GM21737 (cell line): Measurements from ENCODE around the gene KIAA2012.

Source experiments
- ATAC-seq: cut with Tn5 transposase; IDR thresholded peaks from one replicate; pipeline ENCODE4 v1.9.1; 2021; ENCODE audit warnings: mild to moderate bottlenecking, moderate library complexity; ENCODE audit not compliant: unreplicated experiment

KIAA2012 gene

DNA sequence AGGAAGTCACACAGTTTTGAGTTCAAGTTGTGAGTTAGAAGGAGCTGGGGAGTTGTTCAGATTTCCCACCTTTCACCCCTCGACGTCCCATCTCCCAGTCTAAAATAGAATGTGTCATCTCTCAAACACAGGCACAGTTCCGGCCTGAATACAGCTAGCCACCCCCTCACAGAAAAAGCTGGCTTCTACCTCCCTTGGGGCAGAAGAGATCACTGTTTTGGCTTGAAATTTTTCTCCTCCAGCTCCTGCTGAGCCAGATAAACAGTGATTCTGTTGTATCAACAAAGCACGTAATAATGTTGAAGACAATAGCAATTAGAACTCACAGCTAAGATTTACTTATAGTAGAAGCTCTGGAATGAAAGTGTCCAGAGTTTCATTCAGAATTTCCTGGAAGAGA is 74.7 kb downstream of the KIAA2012 start:
- no peak for ATAC-seq

DNA sequence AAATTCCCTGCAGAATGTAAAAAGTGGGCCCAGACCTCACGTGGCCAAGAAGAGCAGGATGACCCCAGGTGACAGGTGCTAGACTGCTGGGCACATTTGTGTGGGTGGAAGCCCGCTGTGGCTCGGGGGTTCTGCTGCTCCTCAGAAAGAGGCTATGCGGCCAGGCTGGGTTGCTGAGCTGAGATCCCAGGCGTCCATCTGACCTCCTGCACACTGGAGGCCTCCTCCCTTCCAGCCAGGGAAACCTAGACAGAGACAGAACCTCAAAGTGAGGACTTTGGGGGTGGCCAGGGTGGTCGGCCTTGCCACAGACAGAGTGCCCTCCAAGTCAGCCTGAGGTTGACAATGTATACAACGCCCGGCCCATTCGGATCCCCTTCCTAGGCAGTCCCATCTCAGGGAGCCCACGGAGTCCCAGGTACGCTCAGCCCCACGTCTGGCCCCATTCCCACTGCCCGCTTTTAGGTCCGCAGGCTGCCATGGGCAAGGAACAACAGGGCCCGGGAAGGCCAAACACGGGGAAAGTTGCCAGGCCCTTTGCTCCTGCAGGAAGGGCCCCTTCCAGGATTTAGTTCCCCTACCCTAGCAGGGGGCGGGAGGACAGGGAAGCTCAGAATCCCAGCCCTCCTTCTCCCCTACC is 75.6 kb downstream of the KIAA2012 start:
- no peak for ATAC-seq

DNA sequence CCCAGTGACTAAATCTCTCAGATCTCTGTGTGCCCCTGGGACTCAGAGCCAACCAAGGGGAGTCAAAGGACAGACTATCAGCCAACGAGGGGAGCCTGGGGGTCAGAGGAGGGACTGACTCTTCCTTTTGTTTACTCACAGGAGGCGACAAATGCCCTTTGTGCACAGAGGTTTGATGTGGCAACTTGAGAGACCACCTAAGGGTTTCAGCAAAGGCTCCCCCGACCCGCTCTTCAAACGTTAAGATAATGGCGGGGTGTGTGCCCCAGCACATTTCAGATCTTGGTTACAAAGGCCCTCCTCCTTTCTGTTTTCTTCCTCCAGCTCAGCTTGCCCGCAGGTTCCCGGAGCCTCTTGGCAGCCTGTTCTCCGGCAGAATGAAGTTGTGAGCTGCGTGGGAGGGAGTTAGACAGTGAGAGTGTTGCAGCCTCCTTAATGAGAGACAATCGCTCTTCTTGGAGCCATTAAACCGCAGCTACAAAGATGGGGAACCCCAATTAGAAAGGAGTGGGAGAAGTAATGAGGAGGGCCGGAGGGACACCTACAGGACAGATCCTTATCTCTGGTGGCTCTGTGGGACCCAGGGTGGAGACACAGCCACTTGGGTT is 76.2 kb downstream of the KIAA2012 start:
- ATAC-seq = no peak

DNA sequence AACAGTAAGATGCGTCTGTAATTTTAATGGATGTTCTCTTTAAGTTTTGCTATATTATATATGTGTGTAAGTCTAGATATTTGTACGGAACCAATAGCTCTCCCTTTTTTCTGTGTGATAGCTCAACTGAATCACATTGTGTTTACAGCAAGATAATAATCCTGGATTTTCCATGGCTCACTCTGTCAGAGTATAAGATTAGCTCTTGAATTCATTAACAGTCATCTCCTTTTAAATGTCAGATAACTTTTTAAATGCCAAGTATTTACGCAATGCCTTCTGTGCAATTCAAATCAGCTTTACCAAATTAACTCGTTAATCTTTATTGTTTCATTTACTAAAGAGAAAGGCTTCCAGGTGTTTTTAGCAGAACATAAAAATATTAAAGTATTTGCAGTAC is 76.9 kb downstream of the KIAA2012 start:
- ATAC-seq = no peak

DNA sequence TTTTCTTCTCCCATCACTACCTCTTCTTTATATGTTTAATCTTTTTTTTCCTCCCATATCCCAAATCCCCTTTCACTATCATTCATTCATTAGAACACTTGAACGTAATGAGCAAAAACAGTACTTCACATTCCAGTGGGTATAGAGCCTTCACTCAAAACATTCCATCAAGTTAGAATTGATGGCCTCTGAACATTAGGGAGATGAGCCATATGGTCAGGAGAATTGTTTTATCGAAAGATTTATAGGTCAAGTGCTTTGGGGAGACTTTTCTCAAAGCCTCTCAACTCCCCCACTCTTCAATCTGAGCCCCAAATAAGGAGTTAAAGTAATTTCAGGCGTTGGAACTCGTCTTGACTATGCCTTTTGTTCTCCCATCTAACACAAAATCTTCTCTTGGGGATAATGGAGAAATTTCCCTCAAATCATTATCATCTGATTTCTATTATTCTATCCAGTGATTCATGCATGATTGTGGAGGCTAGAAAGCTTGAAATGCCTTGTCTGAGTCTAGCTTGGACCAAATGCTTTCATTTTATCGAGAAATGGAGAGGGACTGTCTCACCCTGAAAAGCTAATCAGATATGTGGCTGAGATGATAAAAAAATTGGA is 79.2 kb downstream of the KIAA2012 start:
- no peak for ATAC-seq

DNA sequence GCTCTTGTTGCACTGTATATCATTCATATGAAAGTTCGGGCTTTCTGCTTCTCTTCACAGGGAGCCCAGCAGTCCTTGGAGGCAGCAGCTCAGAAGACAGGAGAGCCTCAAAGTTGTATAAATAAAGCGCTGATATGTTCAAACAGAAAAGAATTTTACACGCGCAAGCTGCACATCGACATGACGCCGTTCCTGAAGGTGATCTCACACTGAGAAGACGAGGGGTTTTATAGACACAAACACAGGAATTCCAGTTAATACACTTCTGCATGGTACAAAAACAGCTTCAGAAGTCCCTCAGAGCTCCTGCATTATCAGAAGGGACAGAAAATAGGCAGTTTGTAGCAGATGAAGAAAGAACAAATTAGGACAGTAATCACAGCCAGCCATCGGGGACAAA is 81.6 kb downstream of the KIAA2012 start:
- no peak for ATAC-seq

DNA sequence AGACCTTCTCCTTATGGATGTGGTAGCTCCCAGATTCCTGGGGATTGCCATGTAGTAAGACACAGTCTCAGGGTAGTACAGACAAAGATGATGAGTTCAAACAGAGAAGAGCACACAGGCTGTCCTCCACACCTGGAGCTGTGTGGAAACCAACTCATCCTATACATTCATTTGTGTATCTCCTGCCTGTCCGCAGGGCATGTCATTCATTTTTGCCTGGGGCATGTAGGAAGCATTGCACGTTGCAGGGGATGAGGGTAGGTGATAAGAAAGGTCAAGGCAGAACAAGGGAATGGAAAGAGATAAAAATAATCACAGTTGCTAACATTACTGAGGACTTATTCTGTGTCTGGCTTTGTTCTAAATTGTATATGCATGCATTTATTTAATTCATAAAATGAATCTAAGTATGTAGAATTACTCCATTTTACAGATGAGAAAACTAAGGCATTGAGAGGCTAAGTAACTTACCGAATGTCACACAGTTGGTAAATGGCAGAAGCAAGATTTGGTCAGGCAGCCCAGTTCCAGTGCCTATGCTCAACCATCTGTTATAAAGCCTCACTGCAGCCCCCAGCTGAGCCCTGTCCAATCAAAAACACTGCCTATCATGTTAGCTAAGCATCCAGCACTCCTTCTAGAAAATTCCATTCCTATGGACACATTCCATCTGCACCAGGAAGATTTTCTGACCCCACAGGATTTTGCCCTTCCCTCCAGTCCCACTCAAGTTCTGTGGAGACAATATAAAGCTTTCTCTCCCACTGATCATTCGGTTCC is 84.3 kb downstream of the KIAA2012 start:
- ATAC-seq = no peak

DNA sequence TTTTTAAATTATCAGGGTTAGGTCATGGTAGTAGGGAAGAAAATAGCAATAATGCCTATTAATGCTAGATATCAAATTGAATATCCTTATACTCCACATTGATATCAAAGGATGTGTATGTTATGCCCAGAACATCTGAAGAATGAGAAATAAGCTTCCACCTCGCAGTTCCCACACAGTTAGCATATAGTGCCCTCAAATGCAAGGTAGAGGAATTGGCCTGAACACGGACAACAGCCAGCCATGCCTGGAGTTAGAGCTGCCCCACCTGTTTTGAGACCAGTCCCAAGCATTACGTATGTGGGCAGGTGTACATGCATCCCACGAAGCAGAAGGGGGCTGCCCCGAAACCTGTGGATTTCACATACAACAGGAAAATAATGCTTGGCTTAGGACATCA is 85.7 kb downstream of the KIAA2012 start:
- ATAC-seq = no peak

DNA sequence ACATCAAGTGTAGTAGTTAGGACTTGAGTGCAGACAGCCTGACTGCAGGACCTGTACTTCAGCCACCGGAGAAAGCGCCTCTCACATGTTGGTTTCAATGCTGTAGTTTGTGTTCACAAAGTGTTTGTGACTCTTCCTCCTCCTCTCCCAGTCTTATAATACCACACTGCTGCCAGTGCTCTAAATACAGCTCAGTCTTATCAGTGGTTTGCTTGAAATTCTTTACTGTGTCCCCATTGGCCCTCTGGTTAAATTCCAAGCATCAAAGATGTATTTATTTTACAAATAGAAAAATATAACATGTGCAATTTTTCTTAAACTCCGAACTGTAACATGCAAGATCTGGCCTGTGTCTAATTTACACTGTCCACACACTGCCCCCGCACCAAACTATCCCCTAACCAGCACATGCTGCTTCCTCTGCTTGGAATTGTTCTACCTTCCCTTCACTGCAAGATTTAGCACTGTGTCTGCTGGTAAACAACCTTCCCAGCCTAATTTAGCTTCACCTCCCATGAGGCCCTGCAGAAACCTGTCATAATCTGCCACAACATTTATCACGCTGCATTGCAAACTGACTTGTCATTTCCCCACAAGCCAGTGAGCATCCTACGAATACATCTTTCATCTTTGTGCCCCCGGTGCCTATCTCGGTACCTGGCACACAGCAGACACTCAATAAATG is 88.2 kb downstream of the KIAA2012 start:
- no peak for ATAC-seq

DNA sequence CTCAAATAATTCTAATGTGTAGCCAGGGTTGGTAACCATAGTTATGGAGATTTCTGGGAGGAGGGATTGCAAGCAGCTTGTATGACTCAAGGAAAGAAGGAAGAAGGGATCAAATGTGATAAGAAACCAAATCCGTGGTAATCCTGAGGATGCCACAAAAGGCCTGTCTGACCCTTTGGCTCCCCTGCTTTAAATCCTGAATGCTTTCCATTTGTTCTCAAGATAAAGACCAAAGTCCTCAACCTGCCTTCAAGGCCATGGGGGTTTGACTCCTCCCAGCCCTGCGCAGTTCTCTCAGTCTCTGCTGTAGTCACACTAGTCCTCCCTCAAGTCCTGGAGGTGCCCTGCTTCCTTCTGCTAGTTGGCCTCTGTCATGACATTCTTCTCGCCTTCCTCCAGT is 91.4 kb downstream of the KIAA2012 start:
- no peak for ATAC-seq

DNA sequence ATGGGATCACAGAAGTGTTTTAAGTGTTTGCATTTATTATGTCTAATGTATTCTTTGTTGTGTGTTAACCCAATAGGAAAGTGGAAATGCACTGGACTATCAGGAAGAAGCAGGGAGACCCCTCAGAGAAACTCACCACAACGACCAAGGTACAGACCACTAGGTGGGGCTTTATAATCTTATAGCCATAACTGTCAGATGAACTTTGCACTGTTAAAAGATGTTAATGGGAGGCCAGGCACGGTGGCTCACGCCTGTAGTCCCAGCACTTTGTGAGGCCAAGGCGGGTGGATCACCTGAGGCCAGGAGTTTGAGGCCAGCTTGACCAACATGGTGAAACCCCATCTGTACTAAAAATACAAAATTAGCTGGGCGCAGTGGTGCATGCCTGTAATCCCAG is 92.2 kb downstream of the KIAA2012 start:
- no peak for ATAC-seq

DNA sequence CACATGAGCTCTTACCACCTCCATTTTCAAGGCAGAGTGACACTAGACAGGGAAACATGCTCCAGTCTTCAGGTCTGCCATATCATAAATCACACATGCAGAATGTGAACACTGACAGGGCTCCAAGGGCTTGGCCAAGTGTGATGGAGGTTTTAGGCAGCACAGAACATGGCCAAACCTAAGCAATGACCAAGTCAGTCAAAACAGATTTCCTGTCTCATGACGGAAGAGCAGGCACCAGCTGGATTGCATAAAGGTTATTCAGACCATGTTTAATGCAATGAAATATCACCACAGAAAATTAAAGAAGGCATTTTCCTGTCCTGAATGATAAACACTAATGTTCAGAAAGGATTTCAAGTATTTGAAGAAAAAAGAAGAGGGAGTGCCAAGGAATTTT is 92.9 kb downstream of the KIAA2012 start:
- no peak for ATAC-seq

DNA sequence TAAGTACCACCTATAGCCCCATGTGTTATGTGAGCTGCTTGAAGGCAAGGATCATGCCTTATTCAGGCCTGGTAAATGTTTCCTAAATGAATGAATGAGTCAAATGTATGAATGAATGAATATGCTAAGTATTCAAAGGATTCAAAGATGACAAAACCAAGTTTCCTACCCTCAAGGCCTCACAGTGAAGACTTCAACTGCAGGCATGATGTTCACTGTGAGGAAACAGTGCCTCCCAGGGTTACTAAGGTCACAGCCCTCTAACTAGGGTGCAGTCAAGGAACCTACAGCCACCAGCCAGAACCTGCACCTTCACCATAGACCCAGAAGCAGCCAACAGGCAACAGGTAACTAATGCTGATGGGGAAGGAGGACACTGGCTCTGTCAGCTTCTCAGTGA is 96.1 kb downstream of the KIAA2012 start:
- ATAC-seq = no peak

DNA sequence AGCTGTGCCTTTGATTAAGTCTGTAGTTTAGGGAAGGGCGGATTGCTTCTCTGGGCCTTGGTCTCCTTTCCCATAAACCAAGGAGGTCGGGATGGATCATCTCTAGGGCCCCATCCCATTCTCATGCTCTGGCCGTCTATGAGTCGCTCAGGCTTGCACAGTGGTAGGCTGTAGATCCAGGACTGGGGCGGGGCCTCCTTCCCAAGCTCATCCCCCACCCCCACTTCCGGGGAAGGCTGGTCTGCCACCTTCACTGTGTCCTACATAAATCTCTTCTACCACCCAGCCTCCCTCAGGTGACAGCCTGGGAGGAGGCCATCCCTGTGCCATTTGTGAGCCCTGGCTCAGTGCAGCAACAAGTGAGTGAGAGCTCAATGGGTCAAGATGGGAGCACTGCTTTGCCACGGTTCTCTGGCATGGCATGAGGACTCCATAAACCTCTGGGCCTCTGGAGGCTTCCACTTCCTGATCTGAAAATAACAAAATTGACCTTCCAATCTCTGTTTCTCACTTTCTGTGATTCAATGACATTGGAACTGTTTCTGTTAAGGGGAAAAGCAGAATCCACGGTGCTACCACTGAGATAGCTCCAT is 96.9 kb downstream of the KIAA2012 start:
- no peak for ATAC-seq

DNA sequence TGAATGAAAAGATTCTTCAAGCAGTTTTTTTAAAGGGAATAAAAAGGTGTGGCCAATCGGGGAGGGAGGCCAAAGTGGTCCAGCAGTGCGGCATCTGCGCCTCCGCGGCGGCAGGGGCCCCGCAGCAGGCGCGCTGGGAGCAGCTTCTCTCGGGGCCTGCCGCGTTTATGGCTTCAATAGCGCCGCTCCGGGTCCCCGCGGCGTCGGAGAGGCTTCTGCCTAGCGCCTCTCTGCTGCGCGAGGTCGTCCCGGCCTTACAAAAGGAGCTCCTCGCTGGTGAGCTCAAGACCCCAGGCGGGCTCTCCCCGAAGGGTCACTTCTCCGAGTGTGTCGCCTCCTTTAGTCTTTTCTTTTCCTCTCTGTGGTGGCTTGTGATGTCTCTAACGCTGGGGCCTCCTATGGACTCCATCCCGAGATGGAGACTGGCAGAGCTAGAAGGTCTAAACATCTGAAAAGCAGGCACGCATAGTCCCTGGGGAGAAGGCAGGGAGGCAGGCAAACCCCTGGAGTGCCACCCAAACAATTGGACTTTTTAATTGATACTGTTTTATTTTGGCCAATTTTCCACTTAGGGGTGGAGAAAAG is 98.3 kb downstream of the KIAA2012 start:
- ATAC-seq = no peak

DNA sequence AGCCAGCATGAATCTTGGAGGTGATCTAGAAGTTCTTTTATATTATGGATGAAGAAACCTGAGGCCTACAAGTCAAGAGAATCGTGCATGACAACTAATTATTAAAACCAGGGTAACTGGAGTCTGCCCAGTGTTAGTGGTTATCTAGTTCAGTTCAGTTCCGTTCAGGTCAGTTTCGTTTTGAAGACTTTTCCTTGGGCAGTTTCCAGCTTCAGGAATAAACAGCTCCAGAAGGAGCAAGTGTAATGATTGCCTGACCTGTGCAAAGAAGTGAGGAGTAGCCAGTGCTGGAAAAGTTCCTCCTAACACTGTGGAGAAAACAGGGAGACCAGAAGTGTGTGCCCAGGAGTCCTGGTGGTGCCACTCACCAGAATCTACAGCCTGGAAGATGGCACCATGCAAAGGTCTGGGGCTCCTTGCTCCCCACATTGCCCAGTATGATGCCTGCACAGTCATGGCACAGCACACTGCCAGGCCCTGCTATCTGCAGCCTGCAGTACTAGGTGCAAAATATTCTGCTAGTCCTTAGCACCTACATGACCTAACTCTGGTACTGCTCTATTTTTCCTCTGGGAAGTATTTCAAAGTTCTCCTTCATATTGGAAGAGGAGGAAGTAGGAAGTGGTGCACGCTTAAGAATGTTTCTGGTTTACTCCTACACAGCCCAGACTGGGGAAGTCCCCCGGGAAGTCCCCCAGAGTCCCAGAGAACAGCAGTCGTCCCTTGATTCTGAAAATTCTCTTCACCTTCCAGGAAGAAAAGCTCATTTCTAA is 99.6 kb downstream of the KIAA2012 start:
- peak; percentile 45 for ATAC-seq

DNA sequence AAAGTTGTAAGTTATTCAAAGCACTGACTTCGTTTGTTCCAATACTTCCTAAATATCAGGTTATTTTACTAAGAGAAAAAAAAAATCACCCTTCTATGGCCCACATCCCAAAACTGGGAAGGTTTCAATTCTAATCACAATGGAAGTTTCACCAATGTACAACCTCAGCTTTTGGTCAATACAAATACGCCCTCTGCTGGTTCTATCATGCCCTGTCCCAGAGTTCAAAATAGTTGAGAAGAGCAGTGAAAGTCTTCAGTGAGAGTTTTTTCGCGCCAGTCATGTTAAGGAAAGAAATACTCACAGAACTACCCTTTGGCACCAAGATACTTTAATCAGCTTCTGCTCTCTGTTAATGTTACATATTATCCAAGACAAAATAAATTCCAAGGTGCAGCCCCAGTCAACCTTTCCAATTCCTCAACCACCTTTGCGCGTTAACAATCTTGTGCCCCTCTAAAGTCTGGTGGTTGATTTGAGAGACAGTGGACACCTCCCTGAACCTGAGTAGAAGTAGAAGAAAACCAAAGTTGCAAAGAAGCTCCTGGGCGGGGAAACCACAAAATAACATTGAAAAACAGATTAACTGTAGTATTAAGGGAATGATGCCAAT is 105.4 kb downstream of the KIAA2012 start:
- no peak for ATAC-seq

DNA sequence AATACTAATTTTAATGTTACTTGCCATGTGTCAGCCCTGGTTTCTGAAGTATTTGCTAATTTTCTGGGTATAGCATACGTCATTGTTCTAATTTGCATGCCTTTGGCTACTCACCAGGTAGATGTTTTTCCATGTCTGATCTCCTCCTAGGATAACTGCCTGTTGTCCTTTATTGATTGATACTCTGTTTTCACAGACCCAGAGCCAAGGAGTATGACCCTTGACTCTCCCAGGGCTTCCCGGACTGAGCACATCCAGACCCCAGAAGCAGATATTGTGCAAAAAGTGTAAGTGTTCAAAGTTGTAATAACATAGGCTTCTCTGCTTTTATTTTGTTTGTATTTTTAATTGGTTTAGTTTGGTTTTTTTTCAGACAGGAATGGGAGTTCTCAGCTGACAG is 111.5 kb downstream of the KIAA2012 start:
- no peak for ATAC-seq

DNA sequence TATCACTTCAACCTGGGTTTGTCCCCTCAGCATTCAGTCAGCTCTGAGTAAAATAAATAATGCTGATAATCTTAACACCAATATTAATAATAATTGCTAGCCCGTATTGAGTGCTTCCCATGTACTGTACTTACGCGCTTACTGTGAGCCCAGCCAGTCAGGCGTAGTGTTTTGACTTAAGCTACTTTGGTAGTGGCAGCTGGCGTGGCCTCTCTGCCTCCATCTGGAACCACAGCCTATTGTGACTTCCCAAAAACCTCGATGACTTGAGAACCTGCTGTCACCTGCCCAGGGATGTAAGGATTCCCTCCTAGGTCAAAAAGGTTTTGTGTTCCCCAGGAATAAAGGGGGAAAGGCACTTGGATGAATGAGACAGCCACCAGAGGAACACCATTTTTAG is 112.1 kb downstream of the KIAA2012 start:
- ATAC-seq = no peak
